HepG2 (cell line): ENCODE data around the gene CGB3. TPM values are rescaled to one million over a fixed set of nuclear protein-coding genes. Genes with fewer than 3 reads are reported as not detected.
A peak's percentile ranks its signal among the peaks of the same experiment; 100 is the strongest.

Experiments
- AGO2 ChIP-seq: fragments of 200-400 bp; formaldehyde crosslinking; optimal IDR thresholded peaks from 2 replicates; pipeline ENCODE3; 2017; ENCODE audit warnings: mild to moderate bottlenecking, low read depth, low read length, moderate library complexity
- DR1 ChIP-seq: sonication (generic); formaldehyde crosslinking; IDR thresholded peaks from 2 replicates; pipeline ENCODE4 v1.8.0; 2021; ENCODE audit warnings: mild to moderate bottlenecking, missing genetic modification reagents, inconsistent platforms
- ERF ChIP-seq: IDR thresholded peaks from 2 replicates; pipeline ENCODE4 v1.6.1; 2018; ENCODE audit warnings: missing biosample characterization, missing genetic modification reagents
- JDP2 ChIP-seq: sonication (generic); formaldehyde crosslinking; IDR thresholded peaks from 2 replicates; pipeline ENCODE4 v1.8.1; 2022; ENCODE audit warnings: missing genetic modification reagents, borderline replicate concordance
- MAFF ChIP-seq: IDR thresholded peaks from 2 replicates; pipeline ENCODE4 v1.6.1; 2011; ENCODE audit warnings: low read depth, low read length, improper control_type of control experiment
- MED1 ChIP-seq: sonication (generic); formaldehyde crosslinking; IDR thresholded peaks from 2 replicates; pipeline ENCODE4 v1.4.0; 2020; ENCODE audit warnings: missing genetic modification reagents
- POLR2AphosphoS5 ChIP-seq: IDR thresholded peaks from 2 replicates; pipeline ENCODE4 v1.6.1; 2012; ENCODE audit warnings: low read depth, low read length
- RCOR2 ChIP-seq: IDR thresholded peaks from 2 replicates; pipeline ENCODE4 v1.6.1; 2016; ENCODE audit warnings: missing biosample characterization, missing genetic modification reagents
- SIN3A ChIP-seq: IDR thresholded peaks from 2 replicates; pipeline ENCODE4 v1.6.1; 2011; ENCODE audit warnings: low read depth, mild to moderate bottlenecking, control low read depth, low read length, borderline replicate concordance
- TP53 ChIP-seq: sonication (generic); formaldehyde crosslinking; conservative IDR thresholded peaks from 2 replicates; pipeline ENCODE4 v1.4.0; 2020; ENCODE audit warnings: missing genetic modification reagents
- XBP1 ChIP-seq: sonication (generic); formaldehyde crosslinking; IDR thresholded peaks from 2 replicates; pipeline ENCODE4 v1.5.0; 2020; ENCODE audit warnings: missing genetic modification reagents
- ZFAT ChIP-seq: sonication (generic); formaldehyde crosslinking; conservative IDR thresholded peaks from 2 replicates; pipeline ENCODE4 v1.8.1; 2023; ENCODE audit warnings: missing genetic modification reagents, inconsistent platforms
- ZFP37 ChIP-seq: sonication (generic); formaldehyde crosslinking; IDR thresholded peaks from 2 replicates; pipeline ENCODE4 v1.4.0; 2020; ENCODE audit warnings: missing genetic modification reagents, borderline replicate concordance
- ZNF234 ChIP-seq: sonication (generic); formaldehyde crosslinking; conservative IDR thresholded peaks from 2 replicates; pipeline ENCODE4 v1.5.1; 2020; ENCODE audit warnings: mild to moderate bottlenecking, missing genetic modification reagents
- ZNF33A ChIP-seq: sonication (generic); formaldehyde crosslinking; IDR thresholded peaks from 2 replicates; pipeline ENCODE4 v1.5.1; 2020; ENCODE audit warnings: missing genetic modification reagents, mild to moderate bottlenecking, moderate library complexity, borderline replicate concordance
- ZNF546 ChIP-seq: sonication (generic); formaldehyde crosslinking; conservative IDR thresholded peaks from 2 replicates; pipeline ENCODE4 v1.8.1; 2023; ENCODE audit warnings: mild to moderate bottlenecking, missing genetic modification reagents
- ZNF7 ChIP-seq: IDR thresholded peaks from 2 replicates; pipeline ENCODE4 v1.6.1; 2016; ENCODE audit warnings: missing biosample characterization, missing genetic modification reagents
- ZNF839 ChIP-seq: sonication (generic); formaldehyde crosslinking; IDR thresholded peaks from 2 replicates; pipeline ENCODE4 v1.4.0; 2020; ENCODE audit warnings: missing genetic modification reagents, mild to moderate bottlenecking, borderline replicate concordance
- polyA plus RNA-seq, 8 experiments: library from polyadenylated mRNA; depleted of rRNA in 3 of 8; stranded (reverse) in 7 of 8; unstranded in 1 of 8; fragments of >200 nt; fragmentation: Illumina TruSeq in 4 of 8; extraction: Trizol in 4 of 8; gene quantifications; 2 replicates each; pipeline versions ENCODE4 v1.2.1 to v1.2.3, GENCODE V29; 2011 to 2016; ENCODE audit warnings: low read depth in 4 of 8, missing spikeins in 1 of 8, mixed read lengths in 1 of 8; ENCODE audit not compliant: insufficient read depth in 1 of 8
- total RNA-seq, 5 experiments: library from RNA; depleted of rRNA; stranded (reverse); fragments of >200 nt; fragmentation: Illumina TruSeq; extraction: Trizol; gene quantifications; 2 replicates each; pipeline ENCODE4 v1.2.3, GENCODE V29; 2016; ENCODE audit warnings: low read depth in 1 of 5
- TF ChIP-seq, protein P1 (sequence below), 2 experiments: sonication (generic) in 1 of 2; formaldehyde crosslinking in 1 of 2; IDR thresholded peaks; 2 replicates each; pipeline versions ENCODE4 v1.6.1 to v1.9.0; 2014 to 2022; ENCODE audit warnings: antibody characterized with exemption in 1 of 2, borderline replicate concordance in 1 of 2, inconsistent platforms in 1 of 2, low read depth in 1 of 2, missing genetic modification reagents in 1 of 2
- TF ChIP-seq, protein P2 (sequence below): sonication (generic); formaldehyde crosslinking; IDR thresholded peaks from 2 replicates; pipeline ENCODE4 v1.4.0; 2020; ENCODE audit warnings: missing genetic modification reagents, borderline replicate concordance
- TF ChIP-seq, protein P3 (sequence below): sonication (generic); formaldehyde crosslinking; IDR thresholded peaks from 2 replicates; pipeline ENCODE4 v1.5.1; 2020; ENCODE audit warnings: mild to moderate bottlenecking, moderate library complexity, missing genetic modification reagents

CGB3 gene
- total and polyA plus RNA-seq, 2 of the 13 experiments (the other 11 are each of a cell fraction or from before 2014, with no cell fraction given), result not detected

DNA sequence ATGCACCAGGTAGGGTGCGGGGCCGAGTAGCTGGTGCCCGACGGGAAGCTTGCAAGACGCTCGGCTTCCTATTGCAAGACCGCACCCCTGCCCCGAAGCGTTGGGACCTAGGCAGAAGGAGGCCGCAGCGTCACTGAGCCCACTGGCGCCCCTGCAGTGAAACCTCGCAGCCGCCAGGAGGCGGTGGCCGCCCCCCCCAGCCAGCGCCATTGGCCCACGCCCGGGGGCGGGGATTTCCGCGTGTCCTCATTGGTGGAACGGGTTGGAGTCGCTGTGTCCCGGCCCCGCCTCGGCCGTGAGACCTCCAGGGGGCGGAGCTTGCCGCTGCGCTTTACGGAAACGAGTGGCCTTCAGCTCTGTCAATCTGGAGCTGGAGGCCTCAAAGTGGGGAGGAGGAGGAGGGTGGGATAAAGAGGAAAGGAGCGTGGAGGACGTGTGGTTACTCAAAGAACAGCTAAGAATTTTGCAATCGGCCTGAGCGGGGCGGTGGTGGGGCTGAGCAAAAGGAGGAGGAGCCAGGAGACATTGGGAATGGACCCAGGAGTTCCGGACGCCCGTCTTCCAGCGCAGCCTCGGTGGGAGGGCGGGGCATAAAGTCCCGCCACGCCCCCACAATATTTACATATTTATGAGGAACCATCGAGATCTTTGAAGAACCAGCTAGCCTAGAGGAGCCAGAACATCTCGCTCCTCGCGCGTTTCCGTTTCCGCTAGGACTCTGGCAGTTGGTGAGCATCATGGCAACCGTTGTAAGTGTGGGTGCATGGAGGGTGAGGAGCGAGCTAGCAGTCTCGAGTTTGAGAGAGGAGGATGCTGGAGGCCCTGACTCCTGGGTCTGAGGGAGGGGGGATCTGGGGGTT is 30.7 kb downstream of the CGB3 start, which contains the start of the genes GYS1 and RUVBL2 (continued):
- no peak for TF ChIP-seq RCOR2
- TF ChIP-seq TP53 (CRISPR knock-in tag), result no peak
- TF ChIP-seq, protein P1, sequence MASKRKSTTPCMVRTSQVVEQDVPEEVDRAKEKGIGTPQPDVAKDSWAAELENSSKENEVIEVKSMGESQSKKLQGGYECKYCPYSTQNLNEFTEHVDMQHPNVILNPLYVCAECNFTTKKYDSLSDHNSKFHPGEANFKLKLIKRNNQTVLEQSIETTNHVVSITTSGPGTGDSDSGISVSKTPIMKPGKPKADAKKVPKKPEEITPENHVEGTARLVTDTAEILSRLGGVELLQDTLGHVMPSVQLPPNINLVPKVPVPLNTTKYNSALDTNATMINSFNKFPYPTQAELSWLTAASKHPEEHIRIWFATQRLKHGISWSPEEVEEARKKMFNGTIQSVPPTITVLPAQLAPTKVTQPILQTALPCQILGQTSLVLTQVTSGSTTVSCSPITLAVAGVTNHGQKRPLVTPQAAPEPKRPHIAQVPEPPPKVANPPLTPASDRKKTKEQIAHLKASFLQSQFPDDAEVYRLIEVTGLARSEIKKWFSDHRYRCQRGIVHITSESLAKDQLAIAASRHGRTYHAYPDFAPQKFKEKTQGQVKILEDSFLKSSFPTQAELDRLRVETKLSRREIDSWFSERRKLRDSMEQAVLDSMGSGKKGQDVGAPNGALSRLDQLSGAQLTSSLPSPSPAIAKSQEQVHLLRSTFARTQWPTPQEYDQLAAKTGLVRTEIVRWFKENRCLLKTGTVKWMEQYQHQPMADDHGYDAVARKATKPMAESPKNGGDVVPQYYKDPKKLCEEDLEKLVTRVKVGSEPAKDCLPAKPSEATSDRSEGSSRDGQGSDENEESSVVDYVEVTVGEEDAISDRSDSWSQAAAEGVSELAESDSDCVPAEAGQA (IDR thresholded peaks at IDR 0.05; ENCODE audit: low read depth), result peak; percentile 30; the same call in 1 of the 2 replicates
- TF ChIP-seq, protein P1 (CRISPR knock-in tag; IDR thresholded peaks at IDR 0.05; ENCODE audit: borderline replicate concordance), result no peak
- no peak for TF ChIP-seq ZNF234
- 0 out of 2 replicates have a peak, but pooled peaks have one; percentile 45 for TF ChIP-seq ZNF546 (CRISPR knock-in tag)
- peak; percentile 96 for TF ChIP-seq POLR2AphosphoS5
- peak; percentile 86 for TF ChIP-seq SIN3A
- TF ChIP-seq JDP2 (CRISPR knock-in tag), result no peak
- peak; percentile 86; the same call in 1 of the 2 replicates for TF ChIP-seq ZNF33A (CRISPR knock-in tag)
- no peak for TF ChIP-seq ZNF7 (CRISPR knock-in tag)
- TF ChIP-seq, protein P2, sequence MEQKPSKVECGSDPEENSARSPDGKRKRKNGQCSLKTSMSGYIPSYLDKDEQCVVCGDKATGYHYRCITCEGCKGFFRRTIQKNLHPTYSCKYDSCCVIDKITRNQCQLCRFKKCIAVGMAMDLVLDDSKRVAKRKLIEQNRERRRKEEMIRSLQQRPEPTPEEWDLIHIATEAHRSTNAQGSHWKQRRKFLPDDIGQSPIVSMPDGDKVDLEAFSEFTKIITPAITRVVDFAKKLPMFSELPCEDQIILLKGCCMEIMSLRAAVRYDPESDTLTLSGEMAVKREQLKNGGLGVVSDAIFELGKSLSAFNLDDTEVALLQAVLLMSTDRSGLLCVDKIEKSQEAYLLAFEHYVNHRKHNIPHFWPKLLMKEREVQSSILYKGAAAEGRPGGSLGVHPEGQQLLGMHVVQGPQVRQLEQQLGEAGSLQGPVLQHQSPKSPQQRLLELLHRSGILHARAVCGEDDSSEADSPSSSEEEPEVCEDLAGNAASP (CRISPR knock-in tag), result 0 out of 2 replicates have a peak, but pooled peaks have one; percentile 32
- no peak for TF ChIP-seq XBP1 (CRISPR knock-in tag)
- TF ChIP-seq ZFP37 (CRISPR knock-in tag), result no peak
- TF ChIP-seq ERF (CRISPR knock-in tag), result peak; percentile 72; the same call in 1 of the 2 replicates
- TF ChIP-seq MAFF, result no peak
- TF ChIP-seq ZNF839, result no peak
- peak; percentile 46; the same call in 1 of the 2 replicates for TF ChIP-seq MED1 (CRISPR knock-in tag)
- TF ChIP-seq ZFAT (CRISPR knock-in tag), result no peak
- TF ChIP-seq AGO2, result peak; percentile 32
- TF ChIP-seq, protein P3, sequence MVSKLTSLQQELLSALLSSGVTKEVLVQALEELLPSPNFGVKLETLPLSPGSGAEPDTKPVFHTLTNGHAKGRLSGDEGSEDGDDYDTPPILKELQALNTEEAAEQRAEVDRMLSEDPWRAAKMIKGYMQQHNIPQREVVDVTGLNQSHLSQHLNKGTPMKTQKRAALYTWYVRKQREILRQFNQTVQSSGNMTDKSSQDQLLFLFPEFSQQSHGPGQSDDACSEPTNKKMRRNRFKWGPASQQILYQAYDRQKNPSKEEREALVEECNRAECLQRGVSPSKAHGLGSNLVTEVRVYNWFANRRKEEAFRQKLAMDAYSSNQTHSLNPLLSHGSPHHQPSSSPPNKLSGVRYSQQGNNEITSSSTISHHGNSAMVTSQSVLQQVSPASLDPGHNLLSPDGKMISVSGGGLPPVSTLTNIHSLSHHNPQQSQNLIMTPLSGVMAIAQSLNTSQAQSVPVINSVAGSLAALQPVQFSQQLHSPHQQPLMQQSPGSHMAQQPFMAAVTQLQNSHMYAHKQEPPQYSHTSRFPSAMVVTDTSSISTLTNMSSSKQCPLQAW, result peak; percentile 55
- peak; percentile 56; the same call in 1 of the 2 replicates for TF ChIP-seq DR1 (CRISPR knock-in tag)
